NCI-H82 (cell line): ENCODE results near the gene GLB1L.

Experiments used
- DNase-seq: peaks from one replicate; lab custom pipeline; 2025; lab: John Stamatoyannopoulos, UW

The GLB1L gene

GRCh38 chr2:219223831-219224610 is 21.2 kb downstream of the GLB1L start:
- no peak for DNase-seq

GRCh38 chr2:219221957-219222518 is 23.2 kb downstream of the GLB1L start:
- DNase-seq = no peak

- DNase-seq = no peak
These were observed 24.4 kb downstream of the GLB1L start for GRCh38 chr2:219220652-219221402.

- no peak for DNase-seq
These were observed 25.3 kb downstream of the GLB1L start for GRCh38 chr2:219219784-219220532.

GRCh38 chr2:219218732-219219701 is 26.2 kb downstream of the GLB1L start, which contains the start of gene ABCB6:
ABCB6 (minus strand) TSS chr2:219218958; CDS start chr2:219218673, 285 bp downstream.
- DNase-seq = peak; percentile 99

- peak; percentile 69 for DNase-seq
These were observed 27.0 kb downstream of the GLB1L start for GRCh38 chr2:219218217-219218731.

- DNase-seq = no peak
These were observed 28.7 kb downstream of the GLB1L start for GRCh38 chr2:219216535-219216915.

- no peak for DNase-seq
These were observed 29.2 kb downstream of the GLB1L start for GRCh38 chr2:219215871-219216534.

- no peak for DNase-seq
These were observed 30.5 kb downstream of the GLB1L start for GRCh38 chr2:219214786-219215185.

GRCh38 chr2:219214141-219214540 is 31.1 kb downstream of the GLB1L start:
- DNase-seq = no peak

GRCh38 chr2:219213486-219214071 is 31.7 kb downstream of the GLB1L start:
- DNase-seq = no peak

- DNase-seq = no peak
These were observed 32.2 kb downstream of the GLB1L start for GRCh38 chr2:219213026-219213415.

- DNase-seq = no peak
These were observed 34.3 kb downstream of the GLB1L start for GRCh38 chr2:219210886-219211362.

GRCh38 chr2:219210196-219210885 is 34.9 kb downstream of the GLB1L start:
- no peak for DNase-seq

GRCh38 chr2:219209236-219210195 is 35.7 kb downstream of the GLB1L start:
- no peak for DNase-seq

GRCh38 chr2:219207884-219208740 is 37.1 kb downstream of the GLB1L start:
- DNase-seq = peak; percentile 36
